ENCODE data around the gene INPP5D. TPM values are rescaled to one million over a fixed set of nuclear protein-coding genes. Genes with fewer than 3 reads are reported as not detected.
A peak's percentile ranks its signal among the peaks of the same experiment; 100 is the strongest.

Gene INPP5D
- total and polyA plus RNA-seq, 2 of the 13 experiments (the other 11 are each of a cell fraction or from before 2014, with no cell fraction given), result 16.7 to 18.0 TPM

- TF ChIP-seq PBX3 (CRISPR knock-in tag; IDR thresholded peaks at IDR 0.05; ENCODE audit: borderline replicate concordance), result no peak
- no peak for TF ChIP-seq ZNF317 (CRISPR knock-in tag; IDR thresholded peaks at IDR 0.05)
- peak; percentile 87; the same call in 1 of the 2 replicates for TF ChIP-seq IRF2 (CRISPR knock-in tag; IDR thresholded peaks at IDR 0.05)
- TF ChIP-seq ZNF263 (CRISPR knock-in tag; IDR thresholded peaks at IDR 0.05), result peak; percentile 30; the same call in 1 of the 2 replicates
- no peak for TF ChIP-seq KAT2B (IDR thresholded peaks at IDR 0.05; ENCODE audit: borderline replicate concordance, low read depth, low read length)
- TF ChIP-seq ARHGAP35 (CRISPR knock-in tag; IDR thresholded peaks at IDR 0.05; ENCODE audit: borderline replicate concordance), result peak; percentile 72; the same call in 1 of the 2 replicates
- TF ChIP-seq TOE1 (CRISPR knock-in tag; IDR thresholded peaks at IDR 0.05), result no peak; the same call in 1 of the 2 replicates
- peak; percentile 94 for TF ChIP-seq BCL6 (CRISPR knock-in tag; IDR thresholded peaks at IDR 0.05)
- peak; percentile 98 for TF ChIP-seq HNF4G (IDR thresholded peaks at IDR 0.05; ENCODE audit: borderline replicate concordance, low read depth, low read length)
- TF ChIP-seq HNF4G (CRISPR knock-in tag; IDR thresholded peaks at IDR 0.05; ENCODE audit: borderline replicate concordance, low read depth), result peak; percentile 97
- TF ChIP-seq SPEN (CRISPR knock-in tag; IDR thresholded peaks at IDR 0.05; ENCODE audit: low read depth), result peak; percentile 67
- TF ChIP-seq ZBTB14 (CRISPR knock-in tag; IDR thresholded peaks at IDR 0.05), result no peak
- TF ChIP-seq ZNF770 (CRISPR knock-in tag; IDR thresholded peaks at IDR 0.05), result peak; percentile 32
- TF ChIP-seq POLR2A (IDR thresholded peaks at IDR 0.05; ENCODE audit: insufficient read depth in 1 of 2, low read depth in 2 of 2, low read length in 2 of 2), result peak; percentile 82 to 93
- peak in 1 of 2 experiments; percentile 72; a peak in 1 of 4 replicates for TF ChIP-seq REST (IDR thresholded peaks at IDR 0.05; ENCODE audit: borderline replicate concordance in 1 of 2, low read depth in 1 of 2, low read length in 2 of 2)
- peak; percentile 84; the same call in 1 of the 2 replicates for TF ChIP-seq SMYD3 (CRISPR knock-in tag; IDR thresholded peaks at IDR 0.05)
- TF ChIP-seq HINFP (CRISPR knock-in tag; IDR thresholded peaks at IDR 0.05; ENCODE audit: low read depth), result peak; percentile 91
- TF ChIP-seq LCORL (IDR thresholded peaks at IDR 0.05), result peak; percentile 78; the same call in 1 of the 2 replicates
- TF ChIP-seq LCORL (CRISPR knock-in tag; IDR thresholded peaks at IDR 0.05), result peak; percentile 100
- peak; percentile 82 for TF ChIP-seq ZNF274 (CRISPR knock-in tag; IDR thresholded peaks at IDR 0.05)
- TF ChIP-seq KLF11 (CRISPR knock-in tag; IDR thresholded peaks at IDR 0.05), result 0 out of 2 replicates have a peak, but pooled peaks have one; percentile 37
- TF ChIP-seq NFIC (IDR thresholded peaks at IDR 0.05; ENCODE audit: low read length), result peak; percentile 86
Measured at GRCh38 chr2:233013027-233013461, 47.1 kb upstream of the INPP5D start, which contains the start of gene NGEF (continued).
